K562 (cell line): ENCODE results near the gene B3GALT6. TPM values are rescaled to one million over a fixed set of nuclear protein-coding genes. Genes with fewer than 3 reads are reported as not detected.

Experiments
- ELF2 ChIP-seq: fragments of 250-450 bp; sonication (Bioruptor Pico); IDR thresholded peaks from 2 replicates; pipeline ENCODE4 v1.5.0; 2021; ENCODE audit warnings: mild to moderate bottlenecking
- FOXA1 ChIP-seq: fragments of 450-650 bp; IDR thresholded peaks from 2 replicates; pipeline ENCODE4 v1.6.1; 2016; ENCODE audit warnings: mild to moderate bottlenecking, borderline replicate concordance
- FOXK2 ChIP-seq, 2 experiments: fragments of 450-650 bp; IDR thresholded peaks in 1 of 2; conservative IDR thresholded peaks in 1 of 2; 2 replicates each; pipeline ENCODE4 v1.6.1; 2016; ENCODE audit warnings: low read depth in 2 of 2, mild to moderate bottlenecking in 1 of 2
- HEY1 ChIP-seq: fragments of 250-450 bp; sonication (Bioruptor Pico); IDR thresholded peaks from 2 replicates; pipeline ENCODE4 v1.5.0; 2020; ENCODE audit warnings: mild to moderate bottlenecking, moderate library complexity, borderline replicate concordance
- KAT8 ChIP-seq: fragments of 450-650 bp; IDR thresholded peaks from 2 replicates; pipeline ENCODE4 v1.6.1; 2016; ENCODE audit warnings: low read depth, mild to moderate bottlenecking
- MAZ ChIP-seq, 2 experiments: fragments of 450-650 bp in 1 of 2; sonication (generic) in 1 of 2; formaldehyde crosslinking; IDR thresholded peaks in 1 of 2; conservative IDR thresholded peaks in 1 of 2; 2 replicates each; pipeline versions ENCODE4 v1.4.0 to v1.5.0; 2020; ENCODE audit warnings: mild to moderate bottlenecking in 1 of 2, missing genetic modification reagents in 1 of 2
- MXI1 ChIP-seq: IDR thresholded peaks from 2 replicates; pipeline ENCODE4 v1.6.1; 2011; ENCODE audit warnings: low read depth, mild to moderate bottlenecking, improper control_type of control experiment, low read length
- NUFIP1 ChIP-seq: fragments of 450-650 bp; IDR thresholded peaks from 2 replicates; pipeline ENCODE4 v1.6.1; 2018; ENCODE audit not compliant: partially characterized antibody
- PPARD ChIP-seq: fragments of 250-450 bp; sonication (Bioruptor Pico); IDR thresholded peaks from 2 replicates; pipeline ENCODE4 v1.8.0; 2022; ENCODE audit warnings: inconsistent platforms, mild to moderate bottlenecking, moderate library complexity
- RAD51 ChIP-seq: fragments of 450-650 bp; IDR thresholded peaks from 2 replicates; pipeline ENCODE4 v1.7.1; 2016; ENCODE audit warnings: low read depth, mild to moderate bottlenecking, borderline replicate concordance
- TAF7 ChIP-seq: fragments of 450-650 bp; IDR thresholded peaks from 2 replicates; pipeline ENCODE4 v1.6.1; 2016; ENCODE audit warnings: missing genetic modification characterization, missing compliant biosample characterization
- TEAD2 ChIP-seq: fragments of 450-650 bp; IDR thresholded peaks from 2 replicates; pipeline ENCODE4 v1.6.1; 2016; ENCODE audit warnings: missing genetic modification characterization, control low read depth, missing compliant biosample characterization
- TRIM28 ChIP-seq: fragments of 450-650 bp; IDR thresholded peaks from 2 replicates; pipeline ENCODE4 v1.6.1; 2017
- ZBTB1 ChIP-seq: sonication (generic); formaldehyde crosslinking; IDR thresholded peaks from 2 replicates; pipeline ENCODE4 v1.8.1; 2023; ENCODE audit warnings: missing genetic modification reagents, low read depth, mild to moderate bottlenecking, borderline replicate concordance
- ZNF444 ChIP-seq: fragments of 250-450 bp; sonication (Bioruptor Pico); IDR thresholded peaks from 2 replicates; pipeline ENCODE4 v1.4.0; 2020; ENCODE audit warnings: mild to moderate bottlenecking, moderate library complexity
- ZNF583 ChIP-seq: fragments of 250-450 bp; sonication (Bioruptor Pico); IDR thresholded peaks from 2 replicates; pipeline ENCODE4 v1.4.0; 2020
- ZNF644 ChIP-seq: fragments of 200-800 bp; sonication (Bioruptor generic); IDR thresholded peaks from 2 replicates; pipeline ENCODE4 v1.6.1; 2016; ENCODE audit warnings: low read depth, missing genetic modification characterization, missing compliant biosample characterization
- polyA plus RNA-seq, 8 experiments: library from polyadenylated mRNA; depleted of rRNA in 4 of 8; stranded (reverse) in 5 of 8; unstranded in 3 of 8; fragments of >200 nt; fragmentation: Nextera tagmentation in 2 of 8; fragmentation: Illumina TruSeq in 1 of 8; extraction: Ambion mirVana in 2 of 8; extraction: Trizol in 1 of 8; gene quantifications; 2 replicates each; pipeline versions ENCODE4 v1.2.1 to v1.2.3, GENCODE V29; 2011 to 2014; ENCODE audit warnings: inconsistent platforms in 1 of 8, missing spikeins in 1 of 8
- total RNA-seq, 7 experiments: library from RNA; depleted of rRNA in 6 of 7; stranded (reverse); fragments of >200 nt in 6 of 7; fragmentation: Illumina TruSeq in 2 of 7; extraction: Trizol in 2 of 7; gene quantifications; 2 replicates each; pipeline versions ENCODE4 v1.2.1 to v1.2.3, GENCODE V29; 2011 to 2021; ENCODE audit warnings: low replicate concordance in 1 of 7
- TF ChIP-seq, protein P1 (sequence below): fragments of 250-450 bp; sonication (Bioruptor Pico); IDR thresholded peaks from 2 replicates; pipeline ENCODE4 v1.5.0; 2020; ENCODE audit warnings: mild to moderate bottlenecking, borderline replicate concordance
- TF ChIP-seq, protein P2 (sequence below): sonication (generic); IDR thresholded peaks from 2 replicates; pipeline ENCODE4 v1.6.1; 2016
- TF ChIP-seq, protein P3 (sequence below): sonication (generic); formaldehyde crosslinking; IDR thresholded peaks from 2 replicates; pipeline ENCODE4 v1.8.0; 2022; ENCODE audit warnings: missing genetic modification reagents, mild to moderate bottlenecking, moderate library complexity, borderline replicate concordance
- TF ChIP-seq, protein P4 (sequence below): sonication (generic); formaldehyde crosslinking; IDR thresholded peaks from 2 replicates; pipeline ENCODE4 v1.8.0; 2022; ENCODE audit warnings: mild to moderate bottlenecking, missing genetic modification reagents
- TF ChIP-seq, protein P5 (sequence below): IDR thresholded peaks from 2 replicates; pipeline ENCODE4 v1.6.1; 2016; ENCODE audit warnings: missing genetic modification characterization, missing compliant biosample characterization

Gene B3GALT6
- total and polyA plus RNA-seq, 9 of the 15 experiments (the other 6 are each of a cell fraction or from before 2014, with no cell fraction given) = 0.68 to 29.8 (median 9.9) TPM

DNA sequence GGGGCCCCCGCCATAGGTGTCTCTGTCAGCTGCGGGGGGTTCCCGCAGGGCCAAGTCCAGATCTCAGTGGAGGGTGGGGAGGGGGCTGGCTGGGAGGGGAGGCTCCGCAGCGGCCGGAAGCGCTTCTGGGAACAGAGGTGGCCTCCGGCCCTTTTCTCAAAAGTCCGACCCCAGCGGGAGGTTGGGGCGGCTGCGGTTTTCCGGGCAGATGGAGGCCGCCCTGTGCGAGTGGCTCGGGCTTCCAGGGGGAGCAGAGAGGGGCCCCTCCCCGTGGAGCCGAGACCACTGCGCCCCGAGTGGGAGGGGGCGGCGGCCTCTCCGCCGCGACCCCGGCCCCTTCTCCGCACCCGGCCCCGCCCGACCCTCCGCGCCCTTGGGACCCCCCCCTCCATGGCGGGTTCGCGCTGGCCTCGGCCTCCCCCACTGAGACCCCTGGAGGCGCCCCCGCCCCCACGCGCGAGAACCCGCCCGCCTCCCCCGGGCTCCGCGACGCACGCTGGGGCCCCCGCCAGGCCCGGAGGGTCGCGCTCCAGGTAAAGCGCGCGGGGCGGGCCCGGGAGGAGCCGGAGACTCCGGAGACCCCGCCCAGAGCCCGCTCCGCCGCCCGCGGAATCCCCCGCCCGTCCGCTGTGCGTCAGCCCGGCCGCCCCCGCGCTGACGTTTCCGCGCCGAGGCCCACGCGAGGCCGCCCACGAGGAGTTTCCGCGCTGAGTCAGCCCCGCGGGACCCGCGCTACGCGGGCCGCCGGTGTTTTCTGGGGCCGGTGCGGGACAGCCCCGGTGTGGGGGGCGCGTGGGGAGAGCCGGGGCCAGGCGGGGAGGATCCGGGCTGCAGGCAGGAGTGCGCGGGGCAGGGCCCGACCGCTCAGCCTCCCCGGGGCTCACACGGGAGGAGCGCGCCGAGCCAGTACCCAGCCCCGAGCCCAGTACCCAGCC lies 30.9 kb upstream of the B3GALT6 start (continued):
- TF ChIP-seq TEAD2 = no peak
- TF ChIP-seq ELF2 (CRISPR knock-in tag) = no peak
- TF ChIP-seq, protein P1, sequence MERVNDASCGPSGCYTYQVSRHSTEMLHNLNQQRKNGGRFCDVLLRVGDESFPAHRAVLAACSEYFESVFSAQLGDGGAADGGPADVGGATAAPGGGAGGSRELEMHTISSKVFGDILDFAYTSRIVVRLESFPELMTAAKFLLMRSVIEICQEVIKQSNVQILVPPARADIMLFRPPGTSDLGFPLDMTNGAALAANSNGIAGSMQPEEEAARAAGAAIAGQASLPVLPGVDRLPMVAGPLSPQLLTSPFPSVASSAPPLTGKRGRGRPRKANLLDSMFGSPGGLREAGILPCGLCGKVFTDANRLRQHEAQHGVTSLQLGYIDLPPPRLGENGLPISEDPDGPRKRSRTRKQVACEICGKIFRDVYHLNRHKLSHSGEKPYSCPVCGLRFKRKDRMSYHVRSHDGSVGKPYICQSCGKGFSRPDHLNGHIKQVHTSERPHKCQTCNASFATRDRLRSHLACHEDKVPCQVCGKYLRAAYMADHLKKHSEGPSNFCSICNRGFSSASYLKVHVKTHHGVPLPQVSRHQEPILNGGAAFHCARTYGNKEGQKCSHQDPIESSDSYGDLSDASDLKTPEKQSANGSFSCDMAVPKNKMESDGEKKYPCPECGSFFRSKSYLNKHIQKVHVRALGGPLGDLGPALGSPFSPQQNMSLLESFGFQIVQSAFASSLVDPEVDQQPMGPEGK = no peak
- TF ChIP-seq ZNF644 (tag) = no peak
- no peak for TF ChIP-seq NUFIP1
- TF ChIP-seq, protein P2, sequence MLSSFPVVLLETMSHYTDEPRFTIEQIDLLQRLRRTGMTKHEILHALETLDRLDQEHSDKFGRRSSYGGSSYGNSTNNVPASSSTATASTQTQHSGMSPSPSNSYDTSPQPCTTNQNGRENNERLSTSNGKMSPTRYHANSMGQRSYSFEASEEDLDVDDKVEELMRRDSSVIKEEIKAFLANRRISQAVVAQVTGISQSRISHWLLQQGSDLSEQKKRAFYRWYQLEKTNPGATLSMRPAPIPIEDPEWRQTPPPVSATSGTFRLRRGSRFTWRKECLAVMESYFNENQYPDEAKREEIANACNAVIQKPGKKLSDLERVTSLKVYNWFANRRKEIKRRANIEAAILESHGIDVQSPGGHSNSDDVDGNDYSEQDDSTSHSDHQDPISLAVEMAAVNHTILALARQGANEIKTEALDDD = no peak
- TF ChIP-seq TRIM28 = no peak; the same call in 1 of the 2 replicates
- TF ChIP-seq ZNF583 (CRISPR knock-in tag) = no peak
- no peak for TF ChIP-seq HEY1 (CRISPR knock-in tag)
- TF ChIP-seq, protein P3, sequence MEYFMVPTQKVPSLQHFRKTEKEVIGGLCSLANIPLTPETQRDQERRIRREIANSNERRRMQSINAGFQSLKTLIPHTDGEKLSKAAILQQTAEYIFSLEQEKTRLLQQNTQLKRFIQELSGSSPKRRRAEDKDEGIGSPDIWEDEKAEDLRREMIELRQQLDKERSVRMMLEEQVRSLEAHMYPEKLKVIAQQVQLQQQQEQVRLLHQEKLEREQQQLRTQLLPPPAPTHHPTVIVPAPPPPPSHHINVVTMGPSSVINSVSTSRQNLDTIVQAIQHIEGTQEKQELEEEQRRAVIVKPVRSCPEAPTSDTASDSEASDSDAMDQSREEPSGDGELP (CRISPR knock-in tag) = peak; percentile 19; the same call in 1 of the 2 replicates
- TF ChIP-seq FOXA1 = no peak
- TF ChIP-seq, protein P4, sequence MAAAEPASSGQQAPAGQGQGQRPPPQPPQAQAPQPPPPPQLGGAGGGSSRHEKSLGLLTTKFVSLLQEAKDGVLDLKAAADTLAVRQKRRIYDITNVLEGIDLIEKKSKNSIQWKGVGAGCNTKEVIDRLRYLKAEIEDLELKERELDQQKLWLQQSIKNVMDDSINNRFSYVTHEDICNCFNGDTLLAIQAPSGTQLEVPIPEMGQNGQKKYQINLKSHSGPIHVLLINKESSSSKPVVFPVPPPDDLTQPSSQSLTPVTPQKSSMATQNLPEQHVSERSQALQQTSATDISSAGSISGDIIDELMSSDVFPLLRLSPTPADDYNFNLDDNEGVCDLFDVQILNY (CRISPR knock-in tag) = no peak
- TF ChIP-seq RAD51 = no peak
- TF ChIP-seq MXI1 = no peak
- no peak for TF ChIP-seq TAF7 (tag)
- no peak for TF ChIP-seq ZNF444 (CRISPR knock-in tag)
- no peak for TF ChIP-seq KAT8
- no peak; the same call in 1 of the 2 replicates for TF ChIP-seq ZBTB1 (CRISPR knock-in tag)
- no peak for TF ChIP-seq PPARD
- no peak for TF ChIP-seq FOXK2 (conservative IDR thresholded peaks at IDR 0.05 in 1 of 2, IDR thresholded peaks at IDR 0.05 in 1 of 2; ENCODE audit: low read depth in 2 of 2)
- TF ChIP-seq, protein P5, sequence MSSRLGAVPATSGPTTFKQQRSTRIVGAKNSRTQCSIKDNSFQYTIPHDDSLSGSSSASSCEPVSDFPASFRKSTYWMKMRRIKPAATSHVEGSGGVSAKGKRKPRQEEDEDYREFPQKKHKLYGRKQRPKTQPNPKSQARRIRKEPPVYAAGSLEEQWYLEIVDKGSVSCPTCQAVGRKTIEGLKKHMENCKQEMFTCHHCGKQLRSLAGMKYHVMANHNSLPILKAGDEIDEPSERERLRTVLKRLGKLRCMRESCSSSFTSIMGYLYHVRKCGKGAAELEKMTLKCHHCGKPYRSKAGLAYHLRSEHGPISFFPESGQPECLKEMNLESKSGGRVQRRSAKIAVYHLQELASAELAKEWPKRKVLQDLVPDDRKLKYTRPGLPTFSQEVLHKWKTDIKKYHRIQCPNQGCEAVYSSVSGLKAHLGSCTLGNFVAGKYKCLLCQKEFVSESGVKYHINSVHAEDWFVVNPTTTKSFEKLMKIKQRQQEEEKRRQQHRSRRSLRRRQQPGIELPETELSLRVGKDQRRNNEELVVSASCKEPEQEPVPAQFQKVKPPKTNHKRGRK = no peak
- peak; percentile 39 to 93 for TF ChIP-seq MAZ (CRISPR knock-in tag; conservative IDR thresholded peaks at IDR 0.05 in 1 of 2, IDR thresholded peaks at IDR 0.05 in 1 of 2)
